H1 (cell line): ENCODE results near the gene CCDC197. TPM values are rescaled to one million over a fixed set of nuclear protein-coding genes. Genes with fewer than 3 reads are reported as not detected.

Experiments used
- BACH1 ChIP-seq: IDR thresholded peaks from 2 replicates; pipeline ENCODE4 v1.6.1; 2012; ENCODE audit warnings: low read length, improper control_type of control experiment
- CREB1 ChIP-seq: IDR thresholded peaks from 2 replicates; pipeline ENCODE4 v1.6.1; 2012; ENCODE audit warnings: inconsistent platforms
- SRF ChIP-seq: IDR thresholded peaks from 2 replicates; pipeline ENCODE4 v1.6.1; 2011; ENCODE audit warnings: mild to moderate bottlenecking, low read depth, low read length, moderate library complexity
- polyA plus RNA-seq, 7 experiments: library from polyadenylated mRNA; depleted of rRNA in 3 of 7; stranded (reverse) in 5 of 7; unstranded in 2 of 7; fragments of >200 nt in 5 of 7; fragments of 200-250 nt in 2 of 7; gene quantifications; 1 replicate in 5 of 7; 2 replicates in 1 of 7; 4 replicates in 1 of 7; pipeline versions ENCODE4 v1.2.1 to v1.2.3, GENCODE V29; 2011 to 2013; ENCODE audit warnings: missing spikeins in 2 of 7, mixed read lengths in 2 of 7
- total RNA-seq: library from RNA; stranded (reverse); fragmentation: NEBNext Ultra II Directional; extraction: Animal tissue kit (Norgen Biotek cat#: 25700); gene quantifications from 2 replicates; pipeline ENCODE4 v1.2.1, GENCODE V29; 2021
- TF ChIP-seq, protein P1 (sequence below): fragments of 300-600 bp; sonication (generic); IDR thresholded peaks from 2 replicates; pipeline ENCODE4 v1.7.1; 2012; ENCODE audit warnings: low read length, moderate library complexity, mild to moderate bottlenecking, inconsistent platforms; ENCODE audit not compliant: insufficient replicate concordance

Gene CCDC197
- total and polyA plus RNA-seq, 2 of the 8 experiments (the other 6 are each of a cell fraction or from before 2014, with no cell fraction given) = not detected

DNA sequence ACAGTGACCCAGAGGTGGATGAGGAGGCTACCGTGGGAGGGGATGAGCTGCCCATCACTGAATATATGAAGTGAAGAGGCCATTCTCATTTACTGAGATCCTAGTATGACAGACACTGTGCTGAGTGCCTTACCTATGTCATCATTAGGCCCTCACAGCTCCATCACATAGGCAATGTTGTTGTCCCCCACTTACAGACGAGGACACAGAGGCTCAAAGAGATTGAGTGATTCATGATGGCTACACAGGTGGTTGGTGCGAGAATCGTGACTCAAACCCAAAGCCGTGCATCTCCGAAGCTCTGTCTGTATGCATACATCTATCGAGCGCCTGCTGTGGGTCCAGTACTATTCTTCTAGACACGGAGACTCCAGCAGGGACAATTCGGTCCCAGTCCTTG, 5.9 kb upstream of the CCDC197 start (continued):
- TF ChIP-seq, protein P1, sequence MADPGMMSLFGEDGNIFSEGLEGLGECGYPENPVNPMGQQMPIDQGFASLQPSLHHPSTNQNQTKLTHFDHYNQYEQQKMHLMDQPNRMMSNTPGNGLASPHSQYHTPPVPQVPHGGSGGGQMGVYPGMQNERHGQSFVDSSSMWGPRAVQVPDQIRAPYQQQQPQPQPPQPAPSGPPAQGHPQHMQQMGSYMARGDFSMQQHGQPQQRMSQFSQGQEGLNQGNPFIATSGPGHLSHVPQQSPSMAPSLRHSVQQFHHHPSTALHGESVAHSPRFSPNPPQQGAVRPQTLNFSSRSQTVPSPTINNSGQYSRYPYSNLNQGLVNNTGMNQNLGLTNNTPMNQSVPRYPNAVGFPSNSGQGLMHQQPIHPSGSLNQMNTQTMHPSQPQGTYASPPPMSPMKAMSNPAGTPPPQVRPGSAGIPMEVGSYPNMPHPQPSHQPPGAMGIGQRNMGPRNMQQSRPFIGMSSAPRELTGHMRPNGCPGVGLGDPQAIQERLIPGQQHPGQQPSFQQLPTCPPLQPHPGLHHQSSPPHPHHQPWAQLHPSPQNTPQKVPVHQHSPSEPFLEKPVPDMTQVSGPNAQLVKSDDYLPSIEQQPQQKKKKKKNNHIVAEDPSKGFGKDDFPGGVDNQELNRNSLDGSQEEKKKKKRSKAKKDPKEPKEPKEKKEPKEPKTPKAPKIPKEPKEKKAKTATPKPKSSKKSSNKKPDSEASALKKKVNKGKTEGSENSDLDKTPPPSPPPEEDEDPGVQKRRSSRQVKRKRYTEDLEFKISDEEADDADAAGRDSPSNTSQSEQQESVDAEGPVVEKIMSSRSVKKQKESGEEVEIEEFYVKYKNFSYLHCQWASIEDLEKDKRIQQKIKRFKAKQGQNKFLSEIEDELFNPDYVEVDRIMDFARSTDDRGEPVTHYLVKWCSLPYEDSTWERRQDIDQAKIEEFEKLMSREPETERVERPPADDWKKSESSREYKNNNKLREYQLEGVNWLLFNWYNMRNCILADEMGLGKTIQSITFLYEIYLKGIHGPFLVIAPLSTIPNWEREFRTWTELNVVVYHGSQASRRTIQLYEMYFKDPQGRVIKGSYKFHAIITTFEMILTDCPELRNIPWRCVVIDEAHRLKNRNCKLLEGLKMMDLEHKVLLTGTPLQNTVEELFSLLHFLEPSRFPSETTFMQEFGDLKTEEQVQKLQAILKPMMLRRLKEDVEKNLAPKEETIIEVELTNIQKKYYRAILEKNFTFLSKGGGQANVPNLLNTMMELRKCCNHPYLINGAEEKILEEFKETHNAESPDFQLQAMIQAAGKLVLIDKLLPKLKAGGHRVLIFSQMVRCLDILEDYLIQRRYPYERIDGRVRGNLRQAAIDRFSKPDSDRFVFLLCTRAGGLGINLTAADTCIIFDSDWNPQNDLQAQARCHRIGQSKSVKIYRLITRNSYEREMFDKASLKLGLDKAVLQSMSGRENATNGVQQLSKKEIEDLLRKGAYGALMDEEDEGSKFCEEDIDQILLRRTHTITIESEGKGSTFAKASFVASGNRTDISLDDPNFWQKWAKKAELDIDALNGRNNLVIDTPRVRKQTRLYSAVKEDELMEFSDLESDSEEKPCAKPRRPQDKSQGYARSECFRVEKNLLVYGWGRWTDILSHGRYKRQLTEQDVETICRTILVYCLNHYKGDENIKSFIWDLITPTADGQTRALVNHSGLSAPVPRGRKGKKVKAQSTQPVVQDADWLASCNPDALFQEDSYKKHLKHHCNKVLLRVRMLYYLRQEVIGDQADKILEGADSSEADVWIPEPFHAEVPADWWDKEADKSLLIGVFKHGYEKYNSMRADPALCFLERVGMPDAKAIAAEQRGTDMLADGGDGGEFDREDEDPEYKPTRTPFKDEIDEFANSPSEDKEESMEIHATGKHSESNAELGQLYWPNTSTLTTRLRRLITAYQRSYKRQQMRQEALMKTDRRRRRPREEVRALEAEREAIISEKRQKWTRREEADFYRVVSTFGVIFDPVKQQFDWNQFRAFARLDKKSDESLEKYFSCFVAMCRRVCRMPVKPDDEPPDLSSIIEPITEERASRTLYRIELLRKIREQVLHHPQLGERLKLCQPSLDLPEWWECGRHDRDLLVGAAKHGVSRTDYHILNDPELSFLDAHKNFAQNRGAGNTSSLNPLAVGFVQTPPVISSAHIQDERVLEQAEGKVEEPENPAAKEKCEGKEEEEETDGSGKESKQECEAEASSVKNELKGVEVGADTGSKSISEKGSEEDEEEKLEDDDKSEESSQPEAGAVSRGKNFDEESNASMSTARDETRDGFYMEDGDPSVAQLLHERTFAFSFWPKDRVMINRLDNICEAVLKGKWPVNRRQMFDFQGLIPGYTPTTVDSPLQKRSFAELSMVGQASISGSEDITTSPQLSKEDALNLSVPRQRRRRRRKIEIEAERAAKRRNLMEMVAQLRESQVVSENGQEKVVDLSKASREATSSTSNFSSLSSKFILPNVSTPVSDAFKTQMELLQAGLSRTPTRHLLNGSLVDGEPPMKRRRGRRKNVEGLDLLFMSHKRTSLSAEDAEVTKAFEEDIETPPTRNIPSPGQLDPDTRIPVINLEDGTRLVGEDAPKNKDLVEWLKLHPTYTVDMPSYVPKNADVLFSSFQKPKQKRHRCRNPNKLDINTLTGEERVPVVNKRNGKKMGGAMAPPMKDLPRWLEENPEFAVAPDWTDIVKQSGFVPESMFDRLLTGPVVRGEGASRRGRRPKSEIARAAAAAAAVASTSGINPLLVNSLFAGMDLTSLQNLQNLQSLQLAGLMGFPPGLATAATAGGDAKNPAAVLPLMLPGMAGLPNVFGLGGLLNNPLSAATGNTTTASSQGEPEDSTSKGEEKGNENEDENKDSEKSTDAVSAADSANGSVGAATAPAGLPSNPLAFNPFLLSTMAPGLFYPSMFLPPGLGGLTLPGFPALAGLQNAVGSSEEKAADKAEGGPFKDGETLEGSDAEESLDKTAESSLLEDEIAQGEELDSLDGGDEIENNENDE = no peak
- TF ChIP-seq SRF = no peak
- no peak for TF ChIP-seq CREB1
- no peak for TF ChIP-seq BACH1
- TF ChIP-seq, all 59 proteins: peak for 0
